ENCODE data around the gene PROB1.
"Not testable (repeated sequence)": the region's sequence is repeated elsewhere in the genome, so short reads cannot be mapped to it uniquely, and the experiment has no call there.

Gene PROB1

GRCh38 chr5:139379626-139380449 lies 15.1 kb downstream of the PROB1 start:
- DNase-seq (ENCODE audit: low read depth in 2 of 2) = no peak

- DNase-seq (ENCODE audit: low read depth in 2 of 2) = no peak
Observed at GRCh38 chr5:139378941-139379361, 16.0 kb downstream of the PROB1 start.

GRCh38 chr5:139378101-139378825 lies 16.6 kb downstream of the PROB1 start:
- no peak for DNase-seq (ENCODE audit: low read depth in 2 of 2)

GRCh38 chr5:139377226-139377625 lies 17.7 kb downstream of the PROB1 start:
- DNase-seq (ENCODE audit: low read depth in 2 of 2) = no peak

- no peak for DNase-seq (ENCODE audit: low read depth in 2 of 2)
Observed at GRCh38 chr5:139376364-139376763, 18.5 kb downstream of the PROB1 start.

GRCh38 chr5:139374909-139375308 lies 20.0 kb downstream of the PROB1 start:
- DNase-seq (ENCODE audit: low read depth in 2 of 2) = no peak

- DNase-seq (ENCODE audit: low read depth in 2 of 2) = no peak
Observed at GRCh38 chr5:139371482-139372435, 23.1 kb downstream of the PROB1 start.

- no peak for DNase-seq (ENCODE audit: low read depth in 2 of 2)
Observed at GRCh38 chr5:139369181-139369580, 25.7 kb downstream of the PROB1 start.

GRCh38 chr5:139368613-139369012 lies 26.3 kb downstream of the PROB1 start:
- DNase-seq (ENCODE audit: low read depth in 2 of 2) = no peak

- DNase-seq (ENCODE audit: low read depth in 2 of 2) = no peak
Observed at GRCh38 chr5:139364466-139364865, 30.4 kb downstream of the PROB1 start.

- no peak for DNase-seq (ENCODE audit: low read depth in 2 of 2)
Observed at GRCh38 chr5:139363937-139364336, 31.0 kb downstream of the PROB1 start.

- DNase-seq (ENCODE audit: low read depth in 2 of 2) = no peak
Observed at GRCh38 chr5:139361835-139362429, 33.0 kb downstream of the PROB1 start.

- no peak for DNase-seq (ENCODE audit: low read depth in 2 of 2)
Observed at GRCh38 chr5:139360384-139360783, 34.5 kb downstream of the PROB1 start.

- no peak for DNase-seq (ENCODE audit: low read depth in 2 of 2)
Observed at GRCh38 chr5:139358064-139358463, 36.8 kb downstream of the PROB1 start.

- not testable (repeated sequence) for DNase-seq (ENCODE audit: low read depth in 2 of 2)
Observed at GRCh38 chr5:139355900-139356299, 39.0 kb downstream of the PROB1 start.

GRCh38 chr5:139354186-139354585 lies 40.7 kb downstream of the PROB1 start:
- no peak for DNase-seq (ENCODE audit: low read depth in 2 of 2)

GRCh38 chr5:139347863-139348262 lies 47.0 kb downstream of the PROB1 start:
- not testable (repeated sequence) for DNase-seq (ENCODE audit: low read depth in 2 of 2)

- not testable (repeated sequence) for DNase-seq (ENCODE audit: low read depth in 2 of 2)
Observed at GRCh38 chr5:139345442-139345841, 49.5 kb downstream of the PROB1 start.

GRCh38 chr5:139344177-139344576 lies 50.7 kb downstream of the PROB1 start:
- no peak for DNase-seq (ENCODE audit: low read depth in 2 of 2)

GRCh38 chr5:139343476-139343875 lies 51.4 kb downstream of the PROB1 start:
- DNase-seq (ENCODE audit: low read depth in 2 of 2) = no peak

- no peak for DNase-seq (ENCODE audit: low read depth in 2 of 2)
Observed at GRCh38 chr5:139342423-139342723, 52.5 kb downstream of the PROB1 start.
